GM10266 (cell line): Measurements from ENCODE around the gene HMCN2.

Experiments
- DNase-seq: peaks from one replicate; pipeline ENCODE4 v3.0.0; 2012; ENCODE audit errors: extremely low spot score
- CTCF ChIP-seq: IDR thresholded peaks from 2 replicates; pipeline ENCODE4 v1.5.1; 2012; ENCODE audit warnings: mild to moderate bottlenecking, low read depth; ENCODE audit not compliant: control insufficient read depth, insufficient read depth; ENCODE audit errors: missing control alignments

HMCN2 gene

GRCh38 chr9:130349398-130349797 lies 83.8 kb downstream of the HMCN2 start:
- no peak for TF ChIP-seq CTCF
- no peak for DNase-seq

- no peak for TF ChIP-seq CTCF
- DNase-seq = no peak
These were observed 85.8 kb downstream of the HMCN2 start for GRCh38 chr9:130351343-130351742.

- no peak for DNase-seq
- no peak for TF ChIP-seq CTCF
These were observed 86.5 kb downstream of the HMCN2 start for GRCh38 chr9:130352081-130352480.

GRCh38 chr9:130352586-130353285 lies 87.2 kb downstream of the HMCN2 start:
- TF ChIP-seq CTCF = no peak

GRCh38 chr9:130354378-130354777 lies 88.8 kb downstream of the HMCN2 start:
- TF ChIP-seq CTCF = no peak
- no peak for DNase-seq

More at GRCh38 chr9:130352586-130353285, 87.2 kb downstream of the HMCN2 start:
- no peak for DNase-seq

GRCh38 chr9:130354806-130355205 lies 89.2 kb downstream of the HMCN2 start:
- TF ChIP-seq CTCF = no peak
- DNase-seq = no peak

GRCh38 chr9:130356033-130356432 lies 90.5 kb downstream of the HMCN2 start:
- no peak for TF ChIP-seq CTCF
- DNase-seq = no peak
